Retina (tissue), 1 donor: Measurements from ENCODE around the gene FHIT.
"Not testable (repeated sequence)": the region's sequence is repeated elsewhere in the genome, so short reads cannot be mapped to it uniquely, and the experiment has no call there.

Source experiments
- DNase-seq: peaks from one replicate; pipeline ENCODE4 v3.0.0-alpha.2; 2016

FHIT gene

GRCh38 chr3:59953104-59953503 is 1298.1 kb downstream of the FHIT start:
- DNase-seq: no peak

DNA sequence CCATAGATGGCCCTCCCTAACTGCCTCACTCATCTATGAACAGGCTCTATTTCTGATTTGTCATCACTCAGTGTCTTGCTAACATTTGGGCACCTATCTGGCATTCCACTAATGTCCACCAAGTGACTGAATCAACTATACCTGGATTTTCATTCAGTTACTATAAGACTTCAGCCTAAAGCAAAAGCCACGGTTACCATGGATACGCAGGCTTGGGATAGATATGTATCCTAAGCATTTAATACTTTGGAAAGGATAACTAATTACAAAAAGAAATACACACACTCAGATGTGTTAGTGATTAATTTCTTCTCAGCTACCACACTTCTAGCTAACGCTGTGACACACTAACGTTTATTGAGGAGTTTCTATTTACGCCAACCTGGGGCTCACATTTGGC is 1301.9 kb downstream of the FHIT start:
- no peak for DNase-seq

GRCh38 chr3:59946401-59946800 is 1304.9 kb downstream of the FHIT start:
- no peak for DNase-seq

DNA sequence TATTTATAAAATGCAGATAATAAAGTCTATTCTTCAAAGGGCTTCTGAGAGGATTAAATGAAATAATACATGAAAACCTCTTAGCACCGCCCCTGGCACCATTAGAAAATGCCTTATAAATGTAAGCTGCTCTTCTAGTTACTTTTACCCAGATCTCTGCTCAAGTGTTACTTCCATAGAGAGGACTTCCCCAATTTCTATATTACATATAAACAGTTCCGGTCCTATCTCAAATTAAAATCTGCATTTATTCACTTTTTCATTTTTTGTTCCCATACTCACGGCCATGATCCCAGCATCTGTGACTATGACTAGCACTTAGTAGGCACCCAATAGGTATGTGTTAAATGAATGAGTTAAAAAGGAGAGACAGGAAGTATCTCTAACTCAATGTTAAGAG is 1310.5 kb downstream of the FHIT start:
- DNase-seq: no peak

DNA sequence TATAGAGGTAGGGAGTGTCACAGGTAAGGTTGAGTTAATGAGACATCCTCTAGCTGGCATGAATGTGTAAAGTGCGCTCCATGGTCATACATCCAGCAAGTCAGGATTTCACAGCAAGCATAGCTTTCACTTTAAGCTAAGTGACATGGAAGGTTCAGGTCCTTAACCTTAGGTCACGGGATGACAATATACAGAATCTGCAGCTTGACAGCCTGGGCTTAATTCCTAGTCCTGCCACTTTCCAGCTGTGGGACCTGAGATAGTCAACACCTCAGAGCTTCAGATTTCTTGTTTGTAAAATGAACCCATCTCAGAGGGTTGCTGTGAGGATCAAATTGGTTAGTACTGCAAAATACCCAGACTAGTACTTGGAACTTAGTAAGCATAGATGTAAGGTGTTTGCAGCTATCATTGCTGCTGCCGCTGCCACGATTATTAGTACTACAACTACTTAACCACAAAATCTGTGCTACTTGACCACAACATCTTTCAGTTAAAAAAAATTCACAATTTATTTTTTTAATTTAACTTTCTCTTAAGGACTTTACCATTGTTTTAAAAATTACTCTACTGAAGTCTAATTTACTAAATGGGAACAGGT is 1311.3 kb downstream of the FHIT start:
- no peak for DNase-seq

DNA sequence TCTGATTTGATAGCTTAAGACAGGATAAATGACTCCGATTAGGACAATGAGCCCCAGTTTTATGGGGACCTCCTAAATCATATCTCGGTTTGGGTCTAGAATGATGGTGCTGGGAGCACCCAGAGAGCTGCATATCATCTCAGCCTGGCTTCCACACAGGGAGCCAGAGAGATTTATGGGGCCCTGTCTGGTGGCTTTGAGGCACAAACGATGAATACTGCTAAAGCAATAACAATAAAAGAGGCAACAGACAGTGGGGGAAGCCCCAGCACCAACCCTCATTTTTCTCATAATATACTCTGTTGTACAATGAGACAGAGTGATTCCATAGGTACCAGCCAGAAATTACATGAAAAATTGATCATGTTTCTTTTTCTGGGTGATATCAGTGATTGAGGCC is 1312.4 kb downstream of the FHIT start:
- DNase-seq: no peak

DNA sequence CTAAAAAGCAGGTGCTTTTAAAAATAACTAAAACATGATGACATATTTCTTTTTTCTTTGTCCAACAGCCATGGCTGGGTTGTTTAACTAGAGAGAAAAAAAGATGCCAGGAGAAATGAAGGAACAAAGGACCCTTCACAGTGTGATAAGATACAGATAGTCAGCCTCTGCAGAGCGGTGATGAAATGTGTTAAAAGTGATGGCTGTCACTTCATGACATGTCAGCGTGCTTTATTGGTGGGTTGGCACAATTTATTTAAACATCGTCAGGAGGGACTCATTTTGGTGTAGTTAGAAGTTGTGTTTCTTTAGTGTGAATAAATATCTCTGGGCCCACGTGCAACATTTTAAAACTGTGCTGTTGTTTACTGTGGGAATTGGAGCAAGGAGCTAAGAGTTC is 1314.1 kb downstream of the FHIT start:
- DNase-seq: peak; percentile 58

GRCh38 chr3:59936472-59936871 is 1314.8 kb downstream of the FHIT start:
- no peak for DNase-seq

GRCh38 chr3:59935025-59935424 is 1316.2 kb downstream of the FHIT start:
- DNase-seq: no peak

GRCh38 chr3:59934560-59934959 is 1316.7 kb downstream of the FHIT start:
- DNase-seq: not testable (repeated sequence)

DNA sequence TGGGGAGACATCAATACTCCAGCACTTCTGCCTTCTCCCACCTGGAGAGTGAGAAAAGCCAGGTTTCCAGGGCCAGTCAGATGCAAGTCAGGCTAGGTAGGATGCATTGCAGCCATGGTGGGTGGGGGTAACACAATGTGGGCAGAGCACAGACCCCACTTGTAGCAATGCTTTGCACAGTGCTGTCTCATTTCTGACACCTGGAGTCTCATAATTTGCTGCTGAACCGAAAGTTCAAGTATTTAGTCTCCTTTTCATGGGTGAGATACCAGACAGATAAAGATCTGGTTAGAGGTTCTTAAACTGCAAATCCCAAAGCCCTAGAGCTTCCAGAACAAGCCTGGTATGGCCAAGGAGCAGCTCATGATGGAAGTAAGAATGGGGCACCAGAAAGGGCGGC is 1321.1 kb downstream of the FHIT start:
- DNase-seq: no peak

- no peak for DNase-seq
Observed at GRCh38 chr3:59927056-59927455, 1324.2 kb downstream of the FHIT start.

DNA sequence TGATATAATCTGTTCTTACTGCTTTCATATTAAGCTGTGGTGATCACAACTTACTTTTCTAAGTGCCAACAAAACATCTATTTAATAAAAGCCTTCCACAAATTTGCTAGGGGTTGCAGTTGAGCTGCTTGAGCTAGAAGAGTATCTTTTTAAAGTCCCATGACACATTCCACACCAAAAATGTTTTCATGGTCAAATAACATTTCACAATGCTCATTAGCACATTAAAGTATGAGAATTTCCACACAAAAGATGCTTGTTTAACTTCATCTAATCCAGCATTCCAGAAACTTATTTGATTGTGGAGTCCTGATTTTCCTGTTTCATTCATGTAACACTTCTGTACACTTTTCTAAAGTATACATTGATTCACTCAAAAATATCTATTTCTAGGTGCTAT is 1325.3 kb downstream of the FHIT start:
- DNase-seq: no peak

DNA sequence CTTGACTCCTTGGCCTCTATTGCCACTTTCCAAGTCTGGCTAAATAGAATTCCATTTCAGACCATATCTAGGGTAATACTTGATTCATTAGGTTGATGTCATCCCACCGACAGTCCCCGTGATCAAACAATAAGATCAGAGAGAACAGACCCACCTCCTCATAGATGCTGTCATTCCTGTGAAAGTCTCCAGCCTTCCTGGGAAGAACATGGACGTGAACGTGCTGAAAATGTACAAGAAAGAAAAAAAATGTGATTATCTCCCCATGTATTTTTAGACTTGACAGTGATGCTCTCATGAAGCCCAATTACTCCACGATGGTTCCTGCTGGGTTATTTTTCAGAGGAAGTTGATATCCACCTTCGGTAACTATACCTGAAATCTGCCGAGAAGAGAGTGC is 1329.1 kb downstream of the FHIT start:
- DNase-seq: no peak

DNA sequence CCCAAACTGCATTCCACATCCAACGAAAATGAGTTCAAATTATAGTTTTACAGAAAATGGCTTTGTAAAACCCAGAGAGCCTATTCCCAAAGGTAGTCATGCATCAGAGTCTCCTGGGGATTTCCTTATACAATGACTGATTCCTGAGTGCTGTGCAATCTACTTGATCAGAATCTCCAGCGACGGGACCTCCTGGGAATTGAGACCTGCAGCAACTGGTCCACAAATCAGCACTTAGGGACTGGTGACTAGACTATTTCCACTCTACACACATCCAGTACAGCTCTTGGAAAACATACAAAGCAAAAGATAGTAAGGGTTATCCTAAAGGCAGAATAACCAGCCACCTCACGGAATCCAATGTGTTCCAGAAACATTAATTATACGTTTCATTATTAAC is 1330.4 kb downstream of the FHIT start:
- DNase-seq: peak; percentile 23

DNA sequence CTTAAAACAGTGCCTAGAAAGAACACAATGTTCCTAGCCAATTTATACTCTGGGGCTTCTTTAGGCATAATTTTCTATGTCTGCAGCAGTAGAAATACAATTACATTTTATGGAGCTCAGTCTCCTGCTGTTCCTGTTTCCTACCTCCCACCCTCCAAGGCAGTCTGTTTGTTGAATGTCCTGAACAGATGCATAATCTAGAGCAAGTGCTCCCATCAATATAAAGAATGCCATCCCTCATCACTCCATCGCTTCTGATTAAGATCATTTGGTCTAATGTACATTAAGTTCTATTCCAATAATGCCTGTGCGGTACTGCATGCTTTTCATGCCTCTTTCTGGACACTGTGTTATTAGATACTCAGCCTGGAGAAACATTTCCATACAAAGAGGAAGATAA is 1331.7 kb downstream of the FHIT start:
- peak; percentile 66 for DNase-seq

DNA sequence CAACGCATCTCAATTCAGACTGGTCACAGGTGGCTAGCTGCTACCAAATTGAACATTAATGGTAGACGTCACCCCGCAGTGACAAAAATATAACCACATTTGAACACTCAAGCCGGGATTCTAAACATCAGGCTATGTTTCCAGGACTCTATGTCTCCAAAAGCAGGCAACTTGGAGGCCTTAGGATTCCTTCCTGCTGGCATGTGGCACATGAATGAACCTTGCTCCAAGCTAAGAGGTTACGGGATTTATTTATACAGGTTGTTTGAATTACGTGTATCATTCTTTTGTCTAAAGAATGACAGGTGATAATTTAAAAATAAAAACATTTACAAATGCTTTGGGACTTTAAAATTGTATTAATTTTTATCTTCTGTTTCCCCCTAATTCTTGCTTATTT is 1337.0 kb downstream of the FHIT start:
- DNase-seq: no peak

DNA sequence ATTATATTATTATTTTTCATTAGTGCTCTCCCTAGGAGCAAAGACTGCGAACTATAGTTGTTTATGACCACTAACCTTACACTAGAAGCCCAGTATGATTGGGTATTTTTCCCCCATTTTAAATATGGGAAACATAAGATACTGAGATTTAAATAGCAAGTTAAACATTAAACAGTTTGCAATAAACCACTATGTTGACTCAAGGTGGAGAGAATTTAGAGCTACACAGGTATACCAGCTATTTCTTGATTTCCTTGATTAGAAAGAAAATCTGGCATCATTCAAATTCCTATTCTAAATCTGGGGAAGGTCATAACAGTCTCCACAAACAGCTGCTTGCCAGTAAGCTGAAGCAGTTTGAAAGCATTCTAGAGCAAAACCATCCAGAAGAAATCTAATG is 1337.6 kb downstream of the FHIT start:
- no peak for DNase-seq

GRCh38 chr3:59908701-59909100 is 1342.6 kb downstream of the FHIT start:
- DNase-seq: no peak

DNA sequence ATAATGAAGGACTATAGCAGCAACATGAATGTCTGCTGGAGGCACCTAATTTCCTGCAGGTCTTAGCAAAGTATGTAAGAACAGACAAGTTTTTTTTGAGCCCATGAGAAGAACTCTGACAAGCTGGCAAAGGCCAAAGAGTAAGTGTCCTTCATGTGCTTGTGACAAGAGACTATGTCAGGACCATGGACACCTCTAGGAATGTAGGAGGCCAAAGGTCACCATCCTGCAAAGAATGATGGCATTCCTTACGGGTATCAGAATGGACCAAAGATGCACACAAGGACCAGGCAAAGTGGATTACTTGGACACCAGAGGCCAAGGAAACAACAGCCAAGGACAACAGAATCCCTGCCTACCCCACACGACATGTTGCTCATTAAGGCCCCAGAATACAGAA is 1343.0 kb downstream of the FHIT start:
- DNase-seq: no peak

DNA sequence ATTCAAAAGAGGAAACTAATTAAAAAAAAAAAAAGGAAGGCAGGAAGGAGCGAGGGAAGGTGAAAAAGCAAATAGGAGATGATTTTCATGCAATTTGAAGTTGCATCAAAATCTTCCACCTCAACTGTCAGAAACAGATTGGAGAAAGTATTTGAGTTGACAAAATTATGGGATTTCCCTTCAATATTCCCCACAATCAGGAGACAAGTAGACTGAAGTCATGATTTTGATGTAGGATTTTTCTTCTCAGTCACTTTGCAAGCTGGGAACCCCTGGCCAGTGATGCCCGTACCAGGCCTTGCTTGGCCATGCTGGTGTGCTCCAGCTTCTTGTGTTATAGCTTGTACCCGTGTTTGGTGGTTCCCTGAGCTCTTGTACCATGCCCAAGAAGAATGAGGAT is 1347.0 kb downstream of the FHIT start:
- DNase-seq: no peak

DNA sequence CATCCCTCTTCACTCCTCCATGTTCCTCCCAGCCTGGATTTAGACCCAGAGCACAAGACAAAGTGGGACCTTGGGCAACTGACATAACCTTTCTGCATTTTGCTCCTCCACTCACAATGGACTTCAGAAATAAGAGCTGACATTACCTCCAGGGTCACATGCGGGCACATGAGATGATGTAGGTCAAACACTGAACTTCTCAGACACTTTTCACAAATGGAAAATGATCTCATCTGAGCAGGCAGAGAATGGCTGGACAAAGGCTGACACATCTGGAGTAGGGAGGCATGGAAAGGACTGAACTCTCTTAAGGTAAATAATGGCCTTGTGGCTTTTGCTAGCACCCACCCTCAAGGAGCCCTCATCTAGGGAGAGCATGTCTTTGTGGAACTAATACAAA is 1352.2 kb downstream of the FHIT start:
- no peak for DNase-seq

DNA sequence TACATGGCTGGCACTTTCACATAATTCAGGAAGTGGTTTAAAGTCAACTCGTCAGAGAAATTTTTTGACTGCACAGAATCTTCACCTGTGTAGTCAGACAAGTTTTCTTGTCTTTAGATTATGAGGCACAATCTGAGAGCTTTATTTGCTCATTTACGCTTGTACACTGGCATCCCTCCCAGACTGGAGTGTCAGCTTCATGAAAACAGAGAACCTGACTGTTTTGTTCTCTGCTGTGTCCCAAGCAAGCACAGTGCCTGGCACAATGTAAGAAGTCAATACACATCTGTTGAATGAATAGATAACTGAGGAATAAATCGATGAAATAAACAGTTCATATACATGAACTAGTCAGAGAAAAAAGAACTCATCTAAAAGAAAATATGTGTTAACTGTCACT is 1355.3 kb downstream of the FHIT start:
- DNase-seq: no peak

DNA sequence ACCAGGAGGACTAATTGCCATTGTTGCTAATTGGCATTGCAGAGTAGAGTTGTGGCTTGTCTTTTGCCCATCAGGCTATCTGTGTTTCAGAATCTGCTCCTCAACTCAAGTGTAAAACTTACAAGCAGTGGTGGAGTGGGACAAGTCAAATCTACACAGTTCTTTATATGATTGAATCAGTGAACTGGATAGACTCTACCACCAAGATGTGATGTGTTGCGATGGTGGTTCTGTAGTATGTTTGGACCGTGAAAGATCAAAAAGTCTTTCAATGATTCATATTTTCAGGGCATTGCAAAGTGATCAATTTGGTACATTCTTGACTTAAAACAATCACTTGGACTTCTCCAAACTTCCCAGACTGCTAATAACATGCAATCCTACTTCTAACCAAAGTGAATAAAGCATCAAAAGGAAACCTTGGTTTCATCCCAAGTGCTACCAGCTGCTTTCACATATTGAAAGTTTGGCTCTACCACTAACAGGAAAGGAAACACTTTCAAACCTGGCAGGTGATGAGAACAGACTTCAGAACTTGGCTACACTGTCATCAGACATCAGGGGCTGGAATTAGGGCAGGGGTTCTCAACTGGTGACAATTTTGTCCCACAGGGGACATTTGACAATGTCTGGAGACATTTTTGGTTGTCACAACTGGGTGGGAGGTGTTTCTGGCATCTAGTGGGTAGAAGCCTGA is 1356.7 kb downstream of the FHIT start:
- DNase-seq: no peak

- DNase-seq: no peak
Observed at GRCh38 chr3:59890639-59891038, 1360.6 kb downstream of the FHIT start.
